Measurements from ENCODE around the gene AGRN.

The AGRN gene

GRCh38 chr1:1035291-1035943 is 15.5 kb downstream of the AGRN start:
- DNase-seq (ENCODE audit: low read depth in 2 of 2) = no peak

GRCh38 chr1:1037366-1038327 is 17.7 kb downstream of the AGRN start:
- DNase-seq (ENCODE audit: low read depth in 2 of 2) = no peak

GRCh38 chr1:1038694-1039093 is 18.8 kb downstream of the AGRN start:
- DNase-seq (ENCODE audit: low read depth in 2 of 2) = no peak

- no peak for DNase-seq (ENCODE audit: low read depth in 2 of 2)
Observed at GRCh38 chr1:1039145-1039910, 19.4 kb downstream of the AGRN start.

GRCh38 chr1:1040004-1040991 is 20.4 kb downstream of the AGRN start:
- peak; percentile 68 to 73 for DNase-seq (ENCODE audit: low read depth in 2 of 2)

- no peak for DNase-seq (ENCODE audit: low read depth in 2 of 2)
Observed at GRCh38 chr1:1041092-1041523, 21.2 kb downstream of the AGRN start.

GRCh38 chr1:1041873-1042272 is 22.0 kb downstream of the AGRN start:
- no peak for DNase-seq (ENCODE audit: low read depth in 2 of 2)

- no peak for DNase-seq (ENCODE audit: low read depth in 2 of 2)
Observed at GRCh38 chr1:1042835-1043234, 22.9 kb downstream of the AGRN start.

- DNase-seq (ENCODE audit: low read depth in 2 of 2) = no peak
Observed at GRCh38 chr1:1043411-1043810, 23.5 kb downstream of the AGRN start.

- no peak for DNase-seq (ENCODE audit: low read depth in 2 of 2)
Observed at GRCh38 chr1:1043921-1044320, 24.0 kb downstream of the AGRN start.

GRCh38 chr1:1044455-1045078 is 24.6 kb downstream of the AGRN start:
- DNase-seq (ENCODE audit: low read depth in 2 of 2) = no peak

GRCh38 chr1:1045129-1045528 is 25.2 kb downstream of the AGRN start:
- no peak for DNase-seq (ENCODE audit: low read depth in 2 of 2)

GRCh38 chr1:1046243-1046642 is 26.3 kb downstream of the AGRN start:
- DNase-seq (ENCODE audit: low read depth in 2 of 2) = no peak

- no peak for DNase-seq (ENCODE audit: low read depth in 2 of 2)
Observed at GRCh38 chr1:1046767-1047166, 26.8 kb downstream of the AGRN start.

- no peak for DNase-seq (ENCODE audit: low read depth in 2 of 2)
Observed at GRCh38 chr1:1047407-1047806, 27.5 kb downstream of the AGRN start.

GRCh38 chr1:1047963-1048362 is 28.0 kb downstream of the AGRN start:
- no peak for DNase-seq (ENCODE audit: low read depth in 2 of 2)

- DNase-seq (ENCODE audit: low read depth in 2 of 2) = no peak
Observed at GRCh38 chr1:1048765-1049164, 28.8 kb downstream of the AGRN start.

- DNase-seq (ENCODE audit: low read depth in 2 of 2) = no peak
Observed at GRCh38 chr1:1049318-1050165, 29.6 kb downstream of the AGRN start.

GRCh38 chr1:1050577-1051052 is 30.7 kb downstream of the AGRN start:
- no peak for DNase-seq (ENCODE audit: low read depth in 2 of 2)
